CD14-positive monocyte (primary cell): ENCODE data around the gene PIK3AP1. TPM values are rescaled to one million over a fixed set of nuclear protein-coding genes. Genes with fewer than 3 reads are reported as not detected.
A peak's percentile ranks its signal among the peaks of the same experiment; 100 is the strongest.

Experiments used
- DNase-seq, 3 donors: peaks; one replicate each; pipeline ENCODE4 v3.0.0-alpha.2; 2011 to 2022
- H2AFZ ChIP-seq: 2 replicates; pipeline ENCODE4 v1.6.0; 2012; ENCODE audit warnings: mild to moderate bottlenecking, low read depth, low read length, inconsistent platforms; ENCODE audit not compliant: insufficient read depth, poor library complexity, severe bottlenecking
- H3K27ac ChIP-seq, 2 donors: 1 replicate in 1 of 2; 2 replicates in 1 of 2; pipeline ENCODE4 v1.5.1; 2012 to 2013; ENCODE audit warnings: low read length in 2 of 2, control low read depth in 1 of 2, inconsistent platforms in 1 of 2, low read depth in 1 of 2, mild to moderate bottlenecking in 1 of 2
- H3K27me3 ChIP-seq, 2 donors: one replicate each; pipeline versions ENCODE4 v1.6.0 to v1.6.1; 2011 to 2013; ENCODE audit warnings: low read length in 2 of 2; ENCODE audit not compliant: control insufficient read depth in 2 of 2, insufficient read depth in 2 of 2
- H3K36me3 ChIP-seq, 2 donors: replicated peaks in 1 of 2; 1 replicate in 1 of 2; 2 replicates in 1 of 2; pipeline versions ENCODE4 v1.5.1 to v1.6.1; 2012 to 2013; ENCODE audit warnings: low read length in 2 of 2, control low read depth in 1 of 2, inconsistent platforms in 1 of 2, mild to moderate bottlenecking in 1 of 2; ENCODE audit not compliant: insufficient read depth in 2 of 2, control insufficient read depth in 1 of 2
- H3K4me1 ChIP-seq, 2 donors: 1 replicate in 1 of 2; 2 replicates in 1 of 2; pipeline versions ENCODE4 v1.5.1 to v1.6.1; 2012 to 2013; ENCODE audit warnings: low read length in 2 of 2, control low read depth in 1 of 2, inconsistent platforms in 1 of 2, mild to moderate bottlenecking in 1 of 2, moderate library complexity in 1 of 2; ENCODE audit not compliant: insufficient read depth in 2 of 2, control insufficient read depth in 1 of 2
- H3K4me2 ChIP-seq: replicated peaks from 2 replicates; pipeline ENCODE3; 2012; ENCODE audit warnings: low read length, moderate library complexity, mild to moderate bottlenecking; ENCODE audit not compliant: poor library complexity, severe bottlenecking; ENCODE audit errors: extremely low read depth
- H3K4me3 ChIP-seq, 3 experiments: fragments of 200-600 bp in 1 of 3; sonication (generic) in 1 of 3; replicated peaks in 1 of 3; 1 replicate in 2 of 3; 2 replicates in 1 of 3; pipeline ENCODE4 v1.5.1; 2011 to 2013; ENCODE audit warnings: low read length in 3 of 3, mild to moderate bottlenecking in 3 of 3, control low read depth in 2 of 3, low read depth in 2 of 3, inconsistent platforms in 1 of 3, moderate library complexity in 1 of 3
- H3K79me2 ChIP-seq: 2 replicates; pipeline ENCODE4 v1.6.0; 2012; ENCODE audit warnings: mild to moderate bottlenecking, control low read depth, inconsistent platforms, low read length, moderate library complexity; ENCODE audit not compliant: insufficient read depth
- H3K9ac ChIP-seq: 2 replicates; pipeline ENCODE4 v1.6.0; 2017; ENCODE audit warnings: low read length, mild to moderate bottlenecking; ENCODE audit not compliant: insufficient read depth, poor library complexity, severe bottlenecking
- H3K9me3 ChIP-seq, 2 donors: replicated peaks in 1 of 2; 1 replicate in 1 of 2; 2 replicates in 1 of 2; pipeline versions ENCODE4 v1.5.1 to v1.6.1; 2012 to 2013; ENCODE audit warnings: low read length in 2 of 2, control low read depth in 1 of 2; ENCODE audit not compliant: control insufficient read depth in 1 of 2, insufficient read depth in 1 of 2
- H4K20me1 ChIP-seq: 2 replicates; pipeline ENCODE4 v1.6.0; 2012; ENCODE audit warnings: mild to moderate bottlenecking, low read length, control low read depth, moderate library complexity; ENCODE audit not compliant: insufficient read depth
- H3K27ac Mint-ChIP-seq, 7 donors: one replicate each; pipeline ENCODE4 v1.8.0; 2020; ENCODE audit warnings: mild to moderate bottlenecking in 7 of 7, mixed read lengths in 7 of 7, moderate library complexity in 6 of 7, inconsistent platforms in 2 of 7
- H3K27me3 Mint-ChIP-seq, 3 donors: one replicate each; pipeline ENCODE4 v1.8.0; 2021 to 2022; ENCODE audit warnings: low read depth in 3 of 3, mild to moderate bottlenecking in 3 of 3, mixed read lengths in 3 of 3, moderate library complexity in 3 of 3, inconsistent platforms in 1 of 3
- H3K36me3 Mint-ChIP-seq, 2 donors: one replicate each; pipeline ENCODE4 v1.8.0; 2020; ENCODE audit warnings: mixed read lengths in 2 of 2, inconsistent platforms in 1 of 2, mild to moderate bottlenecking in 1 of 2
- H3K4me1 Mint-ChIP-seq: one replicate; pipeline ENCODE4 v1.8.0; 2020; ENCODE audit warnings: mild to moderate bottlenecking, mixed read lengths
- H3K4me3 Mint-ChIP-seq, 2 donors: one replicate each; pipeline ENCODE4 v1.8.0; 2020; ENCODE audit warnings: mild to moderate bottlenecking in 2 of 2, mixed read lengths in 2 of 2, moderate library complexity in 1 of 2
- H3K9me3 Mint-ChIP-seq, 7 donors: one replicate each; pipeline ENCODE4 v1.8.0; 2020 to 2022; ENCODE audit warnings: mixed read lengths in 7 of 7, mild to moderate bottlenecking in 6 of 7, moderate library complexity in 6 of 7, inconsistent platforms in 2 of 7
- WGBS: methylation state at CpG from one replicate; pipeline ENCODE4 v1.1.5; 2013; ENCODE audit warnings: missing lambda C conversion rate; ENCODE audit not compliant: insufficient coverage; 5-methylcytosine and 5-hydroxymethylcytosine counted together
- intact Hi-C, 2 donors: fragments of 100-400 bp; cut with micrococcal nuclease; formaldehyde crosslinking; loops; one replicate each; pipeline versions ENCODE4 v1.15.0 to v1.15.1; 2023
- polyA plus RNA-seq, 3 donors: library from polyadenylated mRNA; depleted of rRNA in 1 of 3; unstranded in 2 of 3; stranded (reverse) in 1 of 3; fragments of 300-500 nt in 2 of 3; fragments of >200 nt in 1 of 3; fragmentation: Illumina TruSeq in 2 of 3; gene quantifications; 1 replicate in 2 of 3; 2 replicates in 1 of 3; pipeline ENCODE4 v1.2.3, GENCODE V29; 2012 to 2021
- TF ChIP-seq, protein P1 (sequence below): fragments of 200-600 bp; IDR thresholded peaks from one replicate; pipeline ENCODE4 v1.8.0; 2022; ENCODE audit warnings: antibody characterized with exemption, mild to moderate bottlenecking

The PIK3AP1 gene
- polyA plus RNA-seq, 3 donors = 95.5 to 157 (median 112) TPM

GRCh38 chr10:96714746-96715255 lies 5.5 kb downstream of the PIK3AP1 start:
- Histone ChIP-seq H3K9ac (no peak overlapping the region), H3K9me3 (no peaks in the 10 kb centered on the region), H3K4me3 (no peak overlapping the region), H3K27ac (peak overlapping the region in 1 of 2 donors; percentile 35), H3K4me1 (peaks cover 87 to 96% of the 10 kb centered on the region in 2 donors), H4K20me1 (peaks cover 33% of the 10 kb centered on the region), H2AFZ (no peak overlapping the region), H3K79me2 (peaks cover 98% of the 10 kb centered on the region), H3K36me3 (peaks cover 18 to 28% of the 10 kb centered on the region in 2 donors), H3K27me3 (no peaks in the 10 kb centered on the region), H3K4me2 (no peak overlapping the region)
- no CpG with 5 or more reads among the region's 2 CpGs for WGBS
- DNase-seq = no peak
- intact Hi-C loops = loop anchor here (5.0 to 10.0 kb wide), 4 partner anchors 68 to 130 kb away; partner anchors contain the start of genes LCOR (in 1 of the 2) and TM9SF3 (in 1 of the 2)
- H3K27me3 Mint-ChIP-seq = peaks cover 0 to 3% (median 0%) of the 10 kb centered on the region in 3 donors
- H3K4me1 Mint-ChIP-seq = peaks cover 78% of the 10 kb centered on the region
- peaks cover 47 to 56% of the 10 kb centered on the region in 2 donors for H3K36me3 Mint-ChIP-seq
- H3K4me3 Mint-ChIP-seq = no peak overlapping the region
- peaks cover 0 to 2% (median 0%) of the 10 kb centered on the region in 7 donors for H3K9me3 Mint-ChIP-seq
- H3K27ac Mint-ChIP-seq = peak overlapping the region in 6 of 7 donors; percentile 45 to 97 (median 78)
- TF ChIP-seq, protein P1, sequence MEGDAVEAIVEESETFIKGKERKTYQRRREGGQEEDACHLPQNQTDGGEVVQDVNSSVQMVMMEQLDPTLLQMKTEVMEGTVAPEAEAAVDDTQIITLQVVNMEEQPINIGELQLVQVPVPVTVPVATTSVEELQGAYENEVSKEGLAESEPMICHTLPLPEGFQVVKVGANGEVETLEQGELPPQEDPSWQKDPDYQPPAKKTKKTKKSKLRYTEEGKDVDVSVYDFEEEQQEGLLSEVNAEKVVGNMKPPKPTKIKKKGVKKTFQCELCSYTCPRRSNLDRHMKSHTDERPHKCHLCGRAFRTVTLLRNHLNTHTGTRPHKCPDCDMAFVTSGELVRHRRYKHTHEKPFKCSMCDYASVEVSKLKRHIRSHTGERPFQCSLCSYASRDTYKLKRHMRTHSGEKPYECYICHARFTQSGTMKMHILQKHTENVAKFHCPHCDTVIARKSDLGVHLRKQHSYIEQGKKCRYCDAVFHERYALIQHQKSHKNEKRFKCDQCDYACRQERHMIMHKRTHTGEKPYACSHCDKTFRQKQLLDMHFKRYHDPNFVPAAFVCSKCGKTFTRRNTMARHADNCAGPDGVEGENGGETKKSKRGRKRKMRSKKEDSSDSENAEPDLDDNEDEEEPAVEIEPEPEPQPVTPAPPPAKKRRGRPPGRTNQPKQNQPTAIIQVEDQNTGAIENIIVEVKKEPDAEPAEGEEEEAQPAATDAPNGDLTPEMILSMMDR = no peak

DNA sequence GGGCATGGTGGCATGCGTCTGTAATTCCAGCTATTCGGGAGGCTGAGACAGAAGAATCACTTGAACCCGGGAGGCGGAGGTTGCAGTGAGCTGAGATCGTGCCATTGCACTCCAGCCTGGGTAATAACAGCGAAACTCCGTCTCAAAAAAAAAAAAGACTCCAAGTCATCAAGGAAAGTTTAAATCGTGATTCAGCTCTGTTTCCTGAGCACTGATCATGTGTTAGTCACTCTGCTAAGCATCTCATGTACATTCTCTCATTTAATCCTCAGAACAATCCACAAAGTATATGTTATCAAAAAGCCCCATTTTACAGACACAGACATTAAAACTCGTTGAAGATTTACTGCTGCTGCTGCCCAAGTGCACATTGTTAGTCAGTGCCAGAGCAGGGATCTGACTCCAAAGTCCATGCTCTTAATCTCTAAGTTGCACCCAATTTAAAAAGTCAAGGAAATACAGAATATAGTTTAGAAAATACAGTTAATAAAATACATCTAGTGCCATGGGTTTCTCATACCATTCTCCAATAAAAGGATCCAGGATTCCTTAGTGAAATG lies 6.2 kb downstream of the PIK3AP1 start:
- Histone ChIP-seq H3K9ac (no peak overlapping the region), H3K27me3 (no peaks in the 10 kb centered on the region), H3K4me2 (peak overlapping the region; percentile 22), H2AFZ (no peak overlapping the region), H3K36me3 (peaks cover 25 to 35% of the 10 kb centered on the region in 2 donors), H3K9me3 (no peaks in the 10 kb centered on the region), H3K4me1 (peaks cover 87 to 98% of the 10 kb centered on the region in 2 donors), H3K27ac (peak overlapping the region in 1 of 2 donors; percentile 57), H3K4me3 (no peak overlapping the region), H3K79me2 (peaks cover 98% of the 10 kb centered on the region), H4K20me1 (peaks cover 33% of the 10 kb centered on the region)
- TF ChIP-seq, protein P1 = no peak
- Mint-ChIP-seq H3K9me3 (peaks cover 0 to 2% (median 0%) of the 10 kb centered on the region in 7 donors), H3K4me1 (peaks cover 80% of the 10 kb centered on the region), H3K36me3 (peaks cover 54 to 63% of the 10 kb centered on the region in 2 donors), H3K4me3 (no peak overlapping the region), H3K27ac (peak overlapping the region; percentile 40 to 89 (median 69)), H3K27me3 (peaks cover 0 to 3% (median 0%) of the 10 kb centered on the region in 3 donors)
- WGBS = 84% methylated on average over 8 of the region's 9 CpGs
- intact Hi-C loops = loop anchor here in 1 of 2 donors (10.0 kb wide), 1 partner anchor 129 kb away; the partner anchor contains the start of gene TM9SF3
- DNase-seq = peak in 2 of 3 donors; percentile 43 to 83
